IMR-90 (cell line): ENCODE results near the gene CCDC33. TPM values are rescaled to one million over a fixed set of nuclear protein-coding genes. Genes with fewer than 3 reads are reported as not detected.

Source experiments
- ATAC-seq: fragments of 200-7000 bp; cut with Tn5 transposase; 2 replicates; pipeline ENCODE4 v1.9.1; 2020; ENCODE audit warnings: low read depth, mild to moderate bottlenecking, moderate library complexity
- BruUV-seq: library from RNA; stranded (reverse); fragments of 400-500 nt; replicated peaks from 2 replicates; lab custom pipeline; 2021; lab: Mats Ljungman, UMichigan
- CTCF ChIA-PET: fragments of 300-600 bp; formaldehyde crosslinking; extraction: SDS; loops from one replicate; lab custom pipeline; 2021; ENCODE audit warnings: antibody characterized with exemption; lab: Yijun Ruan, JAX
- POLR2A ChIA-PET: fragments of 300-600 bp; sonication (Branson Sonifier 250); formaldehyde crosslinking; loops from one replicate; lab custom pipeline; 2022; ENCODE audit warnings: antibody characterized with exemption; ENCODE audit not compliant: unreplicated experiment; lab: Charles Lee
- DNase-seq: peaks from one replicate; pipeline ENCODE4 v3.0.0; 2013
- H2AFZ ChIP-seq: replicated peaks from 2 replicates; pipeline ENCODE3; 2013; ENCODE audit warnings: low read length, mild to moderate bottlenecking; ENCODE audit not compliant: poor library complexity
- H2AK5ac ChIP-seq: 2 replicates; pipeline ENCODE4 v1.6.1; 2013; ENCODE audit warnings: low read depth, low read length, inconsistent platforms
- H2AK9ac ChIP-seq: replicated peaks from 2 replicates; pipeline ENCODE3; 2013; ENCODE audit warnings: mild to moderate bottlenecking, low read depth, low read length, moderate library complexity; ENCODE audit not compliant: poor library complexity
- H2BK120ac ChIP-seq: 2 replicates; pipeline ENCODE4 v1.6.1; 2013; ENCODE audit warnings: low read depth, low read length, inconsistent platforms
- H2BK15ac ChIP-seq: 3 replicates; pipeline ENCODE4 v1.6.1; 2013; ENCODE audit warnings: low read depth, low read length, inconsistent platforms
- H2BK20ac ChIP-seq: 2 replicates; pipeline ENCODE4 v1.6.1; 2013; ENCODE audit warnings: low read depth, mild to moderate bottlenecking, inconsistent platforms, low read length, moderate library complexity
- H2BK5ac ChIP-seq: 2 replicates; pipeline ENCODE4 v1.6.1; 2013; ENCODE audit warnings: mild to moderate bottlenecking, low read depth, low read length, inconsistent platforms; ENCODE audit not compliant: poor library complexity, severe bottlenecking
- H3K14ac ChIP-seq: replicated peaks from 2 replicates; pipeline ENCODE4 v1.6.1; 2013; ENCODE audit warnings: low read depth, low read length, inconsistent platforms
- H3K18ac ChIP-seq: 2 replicates; pipeline ENCODE4 v1.6.1; 2013; ENCODE audit warnings: low read depth, low read length, control low read depth
- H3K23ac ChIP-seq: 2 replicates; pipeline ENCODE4 v1.6.1; 2013; ENCODE audit warnings: low read depth, low read length, inconsistent platforms
- H3K27ac ChIP-seq: 2 replicates; pipeline ENCODE4 v1.5.1; 2013; ENCODE audit warnings: mild to moderate bottlenecking, control low read depth, low read length; ENCODE audit not compliant: insufficient read depth
- H3K27me3 ChIP-seq: 2 replicates; pipeline ENCODE4 v1.6.1; 2013; ENCODE audit warnings: low read length; ENCODE audit not compliant: control insufficient read depth, insufficient read depth
- H3K36me3 ChIP-seq: 2 replicates; pipeline ENCODE4 v1.6.1; 2013; ENCODE audit warnings: low read length, mixed read lengths; ENCODE audit not compliant: control insufficient read depth, insufficient read depth
- H3K4ac ChIP-seq: 2 replicates; pipeline ENCODE4 v1.6.1; 2013; ENCODE audit warnings: low read depth, low read length, inconsistent platforms
- H3K4me1 ChIP-seq: 2 replicates; pipeline ENCODE4 v1.6.1; 2013; ENCODE audit warnings: low read length, mixed read lengths; ENCODE audit not compliant: control insufficient read depth, insufficient read depth
- H3K4me2 ChIP-seq: 2 replicates; pipeline ENCODE4 v1.6.1; 2013; ENCODE audit warnings: low read depth, mild to moderate bottlenecking, control low read depth, low read length, moderate library complexity
- H3K4me3 ChIP-seq: 2 replicates; pipeline ENCODE4 v1.5.1; 2013; ENCODE audit warnings: low read depth, mild to moderate bottlenecking, control low read depth, low read length, moderate library complexity; ENCODE audit not compliant: insufficient read depth
- H3K56ac ChIP-seq: 2 replicates; pipeline ENCODE4 v1.6.1; 2013; ENCODE audit warnings: low read length, inconsistent platforms; ENCODE audit not compliant: insufficient read depth; ENCODE audit errors: extremely low read depth
- H3K79me1 ChIP-seq, 2 experiments: 2 replicates each; pipeline ENCODE4 v1.6.1; 2013; ENCODE audit warnings: low read length in 2 of 2, inconsistent platforms in 1 of 2, low read depth in 1 of 2
- H3K9ac ChIP-seq: 2 replicates; pipeline ENCODE4 v1.6.1; 2013; ENCODE audit warnings: low read depth, low read length, control low read depth
- H3K9me1 ChIP-seq: 2 replicates; pipeline ENCODE4 v1.6.1; 2013; ENCODE audit warnings: low read length, inconsistent platforms; ENCODE audit not compliant: insufficient read depth
- H3K9me3 ChIP-seq: 2 replicates; pipeline ENCODE4 v1.6.1; 2013; ENCODE audit warnings: low read length; ENCODE audit not compliant: control insufficient read depth, insufficient read depth
- H4K20me1 ChIP-seq: 2 replicates; pipeline ENCODE4 v1.6.1; 2013; ENCODE audit warnings: low read length, inconsistent platforms; ENCODE audit not compliant: insufficient read depth
- H4K5ac ChIP-seq: 2 replicates; pipeline ENCODE4 v1.6.1; 2013; ENCODE audit warnings: mild to moderate bottlenecking, low read depth, low read length, control low read depth
- H4K8ac ChIP-seq, 2 experiments: 2 replicates each; pipeline ENCODE4 v1.6.1; 2013; ENCODE audit warnings: low read depth in 2 of 2, low read length in 2 of 2, control low read depth in 1 of 2, inconsistent platforms in 1 of 2
- H4K91ac ChIP-seq: 2 replicates; pipeline ENCODE4 v1.6.1; 2013; ENCODE audit warnings: low read depth, low read length, inconsistent platforms; ENCODE audit not compliant: insufficient read depth
- BHLHE40 ChIP-seq: fragments of 150-350 bp; IDR thresholded peaks from 2 replicates; pipeline ENCODE4 v1.6.1; 2016; ENCODE audit warnings: mild to moderate bottlenecking, low read depth, low read length
- CEBPB ChIP-seq: IDR thresholded peaks from 2 replicates; pipeline ENCODE4 v1.6.1; 2012; ENCODE audit warnings: low read depth, low read length, improper control_type of control experiment
- CHD1 ChIP-seq: IDR thresholded peaks from 2 replicates; pipeline ENCODE4 v1.6.1; 2012; ENCODE audit warnings: low read depth, low read length, improper control_type of control experiment
- MAFK ChIP-seq: IDR thresholded peaks from 2 replicates; pipeline ENCODE4 v1.6.1; 2012; ENCODE audit warnings: low read depth, low read length, improper control_type of control experiment
- MAZ ChIP-seq: IDR thresholded peaks from 2 replicates; pipeline ENCODE4 v1.6.1; 2012; ENCODE audit warnings: low read depth, mild to moderate bottlenecking, low read length, improper control_type of control experiment, moderate library complexity, borderline replicate concordance
- MXI1 ChIP-seq: IDR thresholded peaks from 2 replicates; pipeline ENCODE4 v1.6.1; 2012; ENCODE audit warnings: low read depth, mild to moderate bottlenecking, low read length, moderate library complexity, borderline replicate concordance
- NFE2L2 ChIP-seq: fragments of 150-350 bp; IDR thresholded peaks from 2 replicates; pipeline ENCODE4 v1.6.1; 2016; ENCODE audit warnings: low read depth, mild to moderate bottlenecking, low read length
- POLR2A ChIP-seq: IDR thresholded peaks from 2 replicates; pipeline ENCODE4 v1.6.1; 2012; ENCODE audit warnings: mild to moderate bottlenecking, low read depth, low read length
- RCOR1 ChIP-seq: IDR thresholded peaks from 2 replicates; pipeline ENCODE4 v1.6.1; 2012; ENCODE audit warnings: mild to moderate bottlenecking, low read length, improper control_type of control experiment; ENCODE audit not compliant: insufficient replicate concordance
- RFX5 ChIP-seq: IDR thresholded peaks from 2 replicates; pipeline ENCODE4 v1.8.0; 2012; ENCODE audit warnings: low read depth, mild to moderate bottlenecking, low read length, moderate library complexity
- SMC3 ChIP-seq: fragments of 150-350 bp; IDR thresholded peaks from 2 replicates; pipeline ENCODE4 v1.6.1; 2016; ENCODE audit warnings: low read depth, mild to moderate bottlenecking, antibody characterized with exemption, low read length, moderate library complexity
- WGBS, 2 experiments: methylation state at CpG; one replicate each; pipeline versions ENCODE4 v1.1.5 to v1.1.7; 2013; ENCODE audit warnings: missing lambda C conversion rate in 2 of 2; ENCODE audit not compliant: insufficient read length in 1 of 2; ENCODE audit errors: extremely low coverage in 2 of 2; 5-methylcytosine and 5-hydroxymethylcytosine counted together
- dilution Hi-C: fragments of 300-500 bp; cut with HindIII; formaldehyde crosslinking; loops from one replicate; pipeline ENCODE4 v1.14.3; 2018; ENCODE audit warnings: low sequenced_read_pairs; ENCODE audit not compliant: unreplicated experiment
- in situ Hi-C: fragments of 300-500 bp; cut with MboI; formaldehyde crosslinking; loops from 3 replicates; pipeline ENCODE4 v1.14.3; 2019; ENCODE audit warnings: low sequenced_read_pairs, inconsistent platforms, mixed read lengths
- intact Hi-C: fragments of 100-400 bp; cut with micrococcal nuclease; formaldehyde crosslinking; loops from 2 replicates; pipeline ENCODE4 v1.10.0; 2022
- polyA plus RNA-seq, 3 experiments: library from polyadenylated mRNA; depleted of rRNA; stranded (reverse); fragments of >200 nt; gene quantifications; 2 replicates each; pipeline ENCODE4 v1.2.3, GENCODE V29; 2012; ENCODE audit warnings: low replicate concordance in 1 of 3
- total RNA-seq: library from RNA; depleted of rRNA; stranded (reverse); fragments of >200 nt; gene quantifications from 2 replicates; pipeline ENCODE4 v1.2.3, GENCODE V29; 2012
- TF ChIP-seq, protein P1 (sequence below): fragments of 150-350 bp; IDR thresholded peaks from 2 replicates; pipeline ENCODE4 v1.6.1; 2016; ENCODE audit warnings: low read depth, mild to moderate bottlenecking, low read length, moderate library complexity, borderline replicate concordance
- TF ChIP-seq, protein P2 (sequence below): fragments of 150-350 bp; IDR thresholded peaks from 2 replicates; pipeline ENCODE4 v1.6.1; 2017; ENCODE audit warnings: mild to moderate bottlenecking, antibody characterized with exemption, low read length, low read depth
- TF ChIP-seq, protein P3 (sequence below): conservative IDR thresholded peaks from 2 replicates; pipeline ENCODE4 v1.5.1; 2012; ENCODE audit warnings: mild to moderate bottlenecking, low read depth, low read length, improper control_type of control experiment

Gene CCDC33
- total and polyA plus RNA-seq, 2 of the 4 experiments (the other 2 are of a cell fraction): not detected

DNA sequence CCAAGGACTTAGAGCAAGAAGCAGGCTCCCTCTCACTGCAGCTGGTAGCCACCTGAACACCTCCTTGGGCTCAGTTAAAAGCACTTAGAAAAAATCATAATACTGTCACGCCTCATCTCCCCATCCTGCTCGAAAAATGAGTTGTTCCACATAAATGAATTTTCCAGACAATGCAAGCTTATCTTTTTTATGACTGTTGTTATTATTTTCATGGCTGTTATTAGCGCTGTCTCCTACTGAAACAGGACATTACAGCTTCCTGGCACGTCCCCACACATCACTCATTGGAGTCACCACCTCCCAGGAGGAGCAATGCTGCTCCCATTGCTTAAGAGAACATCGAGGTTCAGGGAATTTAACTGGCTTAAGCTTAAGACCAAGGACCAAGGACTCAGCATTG is 26.5 kb downstream of the CCDC33 start:
- H4K5ac ChIP-seq: no peak overlapping the region
- H3K79me1 ChIP-seq: no peaks in the 10 kb centered on the region
- POLR2A ChIA-PET: no interaction called here
- H3K27ac ChIP-seq: no peak overlapping the region
- H3K56ac ChIP-seq: no peak overlapping the region
- H4K91ac ChIP-seq: no peak overlapping the region
- WGBS, 2 experiments: 0% methylated on average over 1 of the region's 5 CpGs; no CpG with 5 or more reads in 1 of the 2 experiments
- no peak for DNase-seq
- H3K23ac ChIP-seq: no peak overlapping the region
- no peak overlapping the region for H2AFZ ChIP-seq
- H4K20me1 ChIP-seq: no peaks in the 10 kb centered on the region
- no peak overlapping the region for H3K14ac ChIP-seq
- CTCF ChIA-PET: no interaction called here
- H3K4ac ChIP-seq: no peak overlapping the region
- no peak overlapping the region for H3K4me3 ChIP-seq
- no peak overlapping the region for H2BK20ac ChIP-seq
- no peak for ATAC-seq
- intact Hi-C loops (no loop called here), in situ Hi-C loops (no loop called here), dilution Hi-C loops (no loop called here)
- H4K8ac ChIP-seq: no peak overlapping the region
- TF ChIP-seq MXI1 (no peak), SMC3 (no peak), MAZ (no peak), RCOR1 (no peak), POLR2A (no peak), NFE2L2 (no peak), MAFK (no peak), RFX5 (no peak), BHLHE40 (no peak), CHD1 (no peak), CEBPB (no peak)
- TF ChIP-seq, protein P1, sequence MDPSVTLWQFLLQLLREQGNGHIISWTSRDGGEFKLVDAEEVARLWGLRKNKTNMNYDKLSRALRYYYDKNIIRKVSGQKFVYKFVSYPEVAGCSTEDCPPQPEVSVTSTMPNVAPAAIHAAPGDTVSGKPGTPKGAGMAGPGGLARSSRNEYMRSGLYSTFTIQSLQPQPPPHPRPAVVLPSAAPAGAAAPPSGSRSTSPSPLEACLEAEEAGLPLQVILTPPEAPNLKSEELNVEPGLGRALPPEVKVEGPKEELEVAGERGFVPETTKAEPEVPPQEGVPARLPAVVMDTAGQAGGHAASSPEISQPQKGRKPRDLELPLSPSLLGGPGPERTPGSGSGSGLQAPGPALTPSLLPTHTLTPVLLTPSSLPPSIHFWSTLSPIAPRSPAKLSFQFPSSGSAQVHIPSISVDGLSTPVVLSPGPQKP: no peak
- TF ChIP-seq, protein P2, sequence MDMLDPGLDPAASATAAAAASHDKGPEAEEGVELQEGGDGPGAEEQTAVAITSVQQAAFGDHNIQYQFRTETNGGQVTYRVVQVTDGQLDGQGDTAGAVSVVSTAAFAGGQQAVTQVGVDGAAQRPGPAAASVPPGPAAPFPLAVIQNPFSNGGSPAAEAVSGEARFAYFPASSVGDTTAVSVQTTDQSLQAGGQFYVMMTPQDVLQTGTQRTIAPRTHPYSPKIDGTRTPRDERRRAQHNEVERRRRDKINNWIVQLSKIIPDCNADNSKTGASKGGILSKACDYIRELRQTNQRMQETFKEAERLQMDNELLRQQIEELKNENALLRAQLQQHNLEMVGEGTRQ: no peak
- TF ChIP-seq, protein P3, sequence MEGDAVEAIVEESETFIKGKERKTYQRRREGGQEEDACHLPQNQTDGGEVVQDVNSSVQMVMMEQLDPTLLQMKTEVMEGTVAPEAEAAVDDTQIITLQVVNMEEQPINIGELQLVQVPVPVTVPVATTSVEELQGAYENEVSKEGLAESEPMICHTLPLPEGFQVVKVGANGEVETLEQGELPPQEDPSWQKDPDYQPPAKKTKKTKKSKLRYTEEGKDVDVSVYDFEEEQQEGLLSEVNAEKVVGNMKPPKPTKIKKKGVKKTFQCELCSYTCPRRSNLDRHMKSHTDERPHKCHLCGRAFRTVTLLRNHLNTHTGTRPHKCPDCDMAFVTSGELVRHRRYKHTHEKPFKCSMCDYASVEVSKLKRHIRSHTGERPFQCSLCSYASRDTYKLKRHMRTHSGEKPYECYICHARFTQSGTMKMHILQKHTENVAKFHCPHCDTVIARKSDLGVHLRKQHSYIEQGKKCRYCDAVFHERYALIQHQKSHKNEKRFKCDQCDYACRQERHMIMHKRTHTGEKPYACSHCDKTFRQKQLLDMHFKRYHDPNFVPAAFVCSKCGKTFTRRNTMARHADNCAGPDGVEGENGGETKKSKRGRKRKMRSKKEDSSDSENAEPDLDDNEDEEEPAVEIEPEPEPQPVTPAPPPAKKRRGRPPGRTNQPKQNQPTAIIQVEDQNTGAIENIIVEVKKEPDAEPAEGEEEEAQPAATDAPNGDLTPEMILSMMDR: no peak
- H3K9me1 ChIP-seq: no peaks in the 10 kb centered on the region; the same call in 1 of the 2 replicates
- no peak overlapping the region for H2AK9ac ChIP-seq
- no peak overlapping the region for H2AK5ac ChIP-seq
- no peak overlapping the region for H2BK120ac ChIP-seq
- H3K27me3 ChIP-seq: peaks cover 70% of the 10 kb centered on the region
- H3K36me3 ChIP-seq: no peaks in the 10 kb centered on the region
- H3K4me1 ChIP-seq: no peaks in the 10 kb centered on the region
- no peak overlapping the region for H3K4me2 ChIP-seq
- BruUV-seq: no TSS peak
- H3K9me3 ChIP-seq: no peaks in the 10 kb centered on the region
- H2BK15ac ChIP-seq: no peak overlapping the region
- H2BK5ac ChIP-seq: no peak overlapping the region
- no peak overlapping the region for H3K18ac ChIP-seq
- H3K9ac ChIP-seq: no peak overlapping the region
